ENCODE measurements around the gene PPIC. TPM values are rescaled to one million over a fixed set of nuclear protein-coding genes. Genes with fewer than 3 reads are reported as not detected.

The PPIC gene
- total RNA-seq, 3 donors from 2014 or later (not counting 1 experiment from before 2014, with no cell fraction given): not detected

GRCh38 chr5:123033157-123033671, 3.3 kb downstream of the PPIC start:
- Histone ChIP-seq H3K9me3 (ENCODE audit: control insufficient read depth, insufficient read depth, low read length) (no peaks in the 10 kb centered on the region), H3K4me3 (ENCODE audit: low read length) (no peak overlapping the region), H3K27ac (ENCODE audit: low read length) (no peak overlapping the region), H3K36me3 (ENCODE audit: control insufficient read depth, insufficient read depth, low read length) (no peaks in the 10 kb centered on the region), H3K4me1 (ENCODE audit: control insufficient read depth, insufficient read depth, low read length) (peaks cover 15% of the 10 kb centered on the region), H3K27me3 (ENCODE audit: control insufficient read depth, insufficient read depth, low read length) (peaks cover 18% of the 10 kb centered on the region)
- intact Hi-C loops (cut with micrococcal nuclease): no loop called here
- Mint-ChIP-seq H3K27me3 (ENCODE audit: low read depth in 2 of 2) (peaks cover 30 to 51% of the 10 kb centered on the region in 2 donors), H3K4me1 (peaks cover 0 to 12% of the 10 kb centered on the region in 2 donors), H3K4me3 (no peak overlapping the region), H3K36me3 (no peaks in the 10 kb centered on the region), H3K9me3 (no peaks in the 10 kb centered on the region), H3K27ac (no peak overlapping the region)
- 79% methylated on average over 6 of the region's 6 CpGs for WGBS (ENCODE audit: insufficient coverage)
- DNase-seq (no peak), ATAC-seq (no peak)
- TF ChIP-seq CTCF (IDR thresholded peaks at IDR 0.05): no peak

GRCh38 chr5:123028222-123028621, 8.3 kb downstream of the PPIC start:
- TF ChIP-seq CTCF (IDR thresholded peaks at IDR 0.05): no peak
- Histone ChIP-seq H3K4me3 (ENCODE audit: low read length) (no peak overlapping the region), H3K9me3 (ENCODE audit: control insufficient read depth, insufficient read depth, low read length) (no peaks in the 10 kb centered on the region), H3K36me3 (ENCODE audit: control insufficient read depth, insufficient read depth, low read length) (no peaks in the 10 kb centered on the region), H3K4me1 (ENCODE audit: control insufficient read depth, insufficient read depth, low read length) (no peaks in the 10 kb centered on the region), H3K27ac (ENCODE audit: low read length) (no peak overlapping the region), H3K27me3 (ENCODE audit: control insufficient read depth, insufficient read depth, low read length) (peaks cover 3% of the 10 kb centered on the region)
- DNase-seq: no peak
- no peaks in the 10 kb centered on the region for H3K4me1 Mint-ChIP-seq
- peaks cover 0 to 4% of the 10 kb centered on the region in 2 donors for H3K9me3 Mint-ChIP-seq
- H3K4me3 Mint-ChIP-seq: no peak overlapping the region
- no peaks in the 10 kb centered on the region for H3K36me3 Mint-ChIP-seq
- intact Hi-C loops (cut with micrococcal nuclease): no loop called here
- H3K27ac Mint-ChIP-seq: no peak overlapping the region
- ATAC-seq: no peak
- WGBS (ENCODE audit: insufficient coverage): 86% methylated on average over 9 of the region's 9 CpGs
- peaks cover 6 to 26% of the 10 kb centered on the region in 2 donors for H3K27me3 Mint-ChIP-seq (ENCODE audit: low read depth in 2 of 2)

GRCh38 chr5:123014689-123015088, 21.8 kb downstream of the PPIC start:
- H3K9me3 ChIP-seq (ENCODE audit: control insufficient read depth, insufficient read depth, low read length): no peaks in the 10 kb centered on the region
- no peak overlapping the region for H3K27ac ChIP-seq (ENCODE audit: low read length)
- DNase-seq: no peak
- TF ChIP-seq CTCF (IDR thresholded peaks at IDR 0.05): no peak
- 87% methylated on average over 1 of the region's 1 CpG for WGBS (ENCODE audit: insufficient coverage)
- no peaks in the 10 kb centered on the region for H3K4me1 ChIP-seq (ENCODE audit: control insufficient read depth, insufficient read depth, low read length)
- H3K4me3 ChIP-seq (ENCODE audit: low read length): no peak overlapping the region
- Mint-ChIP-seq H3K27me3 (ENCODE audit: low read depth in 2 of 2) (peaks cover 0 to 3% of the 10 kb centered on the region in 2 donors), H3K36me3 (no peaks in the 10 kb centered on the region), H3K4me3 (no peak overlapping the region), H3K4me1 (no peaks in the 10 kb centered on the region), H3K9me3 (no peaks in the 10 kb centered on the region), H3K27ac (no peak overlapping the region)
- ATAC-seq: no peak
- H3K36me3 ChIP-seq (ENCODE audit: control insufficient read depth, insufficient read depth, low read length): no peaks in the 10 kb centered on the region
- intact Hi-C loops (cut with micrococcal nuclease): no loop called here
- no peaks in the 10 kb centered on the region for H3K27me3 ChIP-seq (ENCODE audit: control insufficient read depth, insufficient read depth, low read length)

- no peak overlapping the region for H3K27ac ChIP-seq (ENCODE audit: low read length)
- no peak overlapping the region for H3K4me3 ChIP-seq (ENCODE audit: low read length)
- H3K27me3 Mint-ChIP-seq (ENCODE audit: low read depth in 2 of 2): peaks cover 0 to 3% of the 10 kb centered on the region in 2 donors
- intact Hi-C loops (cut with micrococcal nuclease): no loop called here
- ATAC-seq (no peak), DNase-seq (no peak)
- TF ChIP-seq CTCF (IDR thresholded peaks at IDR 0.05): no peak
- H3K9me3 Mint-ChIP-seq: no peaks in the 10 kb centered on the region
- no peaks in the 10 kb centered on the region for H3K9me3 ChIP-seq (ENCODE audit: control insufficient read depth, insufficient read depth, low read length)
- H3K4me3 Mint-ChIP-seq: no peak overlapping the region
- H3K36me3 ChIP-seq (ENCODE audit: control insufficient read depth, insufficient read depth, low read length): no peaks in the 10 kb centered on the region
- H3K36me3 Mint-ChIP-seq: no peaks in the 10 kb centered on the region
- no peaks in the 10 kb centered on the region for H3K27me3 ChIP-seq (ENCODE audit: control insufficient read depth, insufficient read depth, low read length)
- H3K4me1 ChIP-seq (ENCODE audit: control insufficient read depth, insufficient read depth, low read length): no peaks in the 10 kb centered on the region
- 82% methylated on average over 1 of the region's 1 CpG for WGBS (ENCODE audit: insufficient coverage)
- H3K27ac Mint-ChIP-seq: no peak overlapping the region
- no peaks in the 10 kb centered on the region for H3K4me1 Mint-ChIP-seq
These were observed 24.2 kb downstream of the PPIC start for GRCh38 chr5:123012321-123012720.

All from natural killer cell (primary cell).